Activated T-helper 17 cell treated with anti-CD3 and anti-CD28 coated beads, Interleukin-2, amount 50 U/mL, for 72 hours (primary cell): ENCODE data around the gene BZW2. TPM values are rescaled to one million over a fixed set of nuclear protein-coding genes. Genes with fewer than 3 reads are reported as not detected.
A peak's percentile ranks its signal among the peaks of the same experiment; 100 is the strongest.

Experiments
- ATAC-seq: fragments of 150-1000 bp; cut with Tn5 transposase; replicated peaks from 2 replicates; pipeline ENCODE4 v1.10.0; 2021; ENCODE audit warnings: mild to moderate bottlenecking, moderate library complexity
- H3K27ac Mint-ChIP-seq: one replicate; pipeline ENCODE4 v1.8.0; 2022; ENCODE audit warnings: mixed read lengths
- H3K27me3 Mint-ChIP-seq: one replicate; pipeline ENCODE4 v1.8.0; 2022; ENCODE audit warnings: mixed read lengths
- H3K36me3 Mint-ChIP-seq: one replicate; pipeline ENCODE4 v1.8.0; 2022; ENCODE audit warnings: low read depth, mild to moderate bottlenecking, mixed read lengths
- H3K4me1 Mint-ChIP-seq: one replicate; pipeline ENCODE4 v1.8.0; 2022; ENCODE audit warnings: mixed read lengths
- H3K4me3 Mint-ChIP-seq: one replicate; pipeline ENCODE4 v1.8.0; 2022; ENCODE audit warnings: mild to moderate bottlenecking, mixed read lengths
- H3K9me3 Mint-ChIP-seq: one replicate; pipeline ENCODE4 v1.8.0; 2022; ENCODE audit warnings: mixed read lengths
- total RNA-seq, 2 donors: library from RNA; stranded (reverse); gene quantifications; one replicate each; pipeline ENCODE4 v1.2.3, GENCODE V29; 2022

Gene BZW2
- total RNA-seq, 2 donors from 2014 or later, result 40.4 to 94.2 TPM

DNA sequence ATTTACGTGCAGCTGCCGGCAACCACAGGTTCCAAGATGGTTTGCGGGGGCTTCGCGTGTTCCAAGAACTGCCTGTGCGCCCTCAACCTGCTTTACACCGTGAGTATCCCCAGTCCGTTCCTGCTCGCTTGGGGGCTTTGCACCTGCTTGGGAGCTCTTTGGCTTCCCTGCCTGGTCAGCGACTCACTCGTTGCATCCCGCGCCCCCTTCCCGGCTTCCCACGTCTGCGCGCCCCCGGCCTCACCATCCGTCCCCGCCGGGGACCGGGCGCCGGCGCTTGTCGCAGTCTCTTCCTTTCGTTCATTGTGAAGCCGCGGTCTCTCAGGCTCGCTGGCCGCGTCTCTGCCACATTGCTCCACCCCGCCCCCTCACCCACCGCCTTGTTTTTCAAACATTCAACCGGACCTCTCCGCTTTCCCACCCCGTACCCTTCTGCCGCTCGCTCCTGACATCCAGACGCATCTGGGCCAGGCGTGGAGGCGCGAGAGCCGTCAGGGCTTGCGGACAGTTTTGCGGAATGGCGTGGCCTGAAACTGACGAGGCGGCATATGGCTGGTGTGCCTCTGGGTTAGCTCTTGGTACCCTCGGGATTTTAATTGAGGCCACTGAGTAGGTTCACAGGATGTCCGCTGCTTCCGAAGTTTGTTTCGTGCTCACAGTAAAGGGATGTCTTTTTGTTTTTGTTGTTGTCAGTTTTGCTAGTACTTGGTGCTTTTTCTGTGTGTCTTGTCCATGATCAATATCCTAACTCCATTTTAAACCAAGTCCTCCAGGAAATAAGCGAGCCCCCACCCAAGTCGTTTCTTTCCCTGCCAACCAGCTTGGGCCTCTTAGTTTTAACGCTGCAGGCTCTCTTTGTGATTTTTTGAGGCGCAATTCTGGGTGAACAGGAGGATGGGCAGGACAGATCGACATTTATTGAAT, 108.2 kb downstream of the BZW2 start:
- ATAC-seq, result peak; percentile 27
- Mint-ChIP-seq H3K4me1 (peaks cover 11% of the 10 kb centered on the region), H3K27ac (peak overlapping the region; percentile 68), H3K9me3 (no peaks in the 10 kb centered on the region), H3K36me3 (no peaks in the 10 kb centered on the region), H3K27me3 (peaks cover 29% of the 10 kb centered on the region), H3K4me3 (peak overlapping the region; percentile 82)

DNA sequence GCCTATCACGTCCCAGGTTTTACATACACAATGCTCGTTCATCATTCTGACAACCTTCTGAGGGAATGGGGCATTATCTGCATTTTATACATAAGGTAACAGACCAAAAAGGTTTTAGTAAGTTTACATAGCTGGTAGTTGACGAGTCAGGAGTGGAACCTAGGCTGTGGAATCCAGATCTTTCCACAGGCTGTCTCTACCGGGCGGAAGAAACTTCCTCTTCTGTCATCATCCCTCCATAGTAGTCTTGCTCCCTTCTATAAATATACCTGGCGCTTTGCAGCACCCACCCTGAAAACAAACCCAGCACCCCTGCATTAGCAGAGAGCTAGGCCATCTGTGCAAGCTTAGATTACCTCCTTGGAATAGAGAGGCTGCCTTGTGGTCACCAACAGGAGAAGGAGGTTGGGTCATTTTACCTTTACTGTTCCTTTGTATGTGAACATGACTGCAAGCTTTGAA, 108.9 kb downstream of the BZW2 start:
- no peaks in the 10 kb centered on the region for H3K36me3 Mint-ChIP-seq
- H3K27ac Mint-ChIP-seq, result peak overlapping the region; percentile 68
- H3K4me1 Mint-ChIP-seq, result peaks cover 11% of the 10 kb centered on the region
- peaks cover 27% of the 10 kb centered on the region for H3K27me3 Mint-ChIP-seq
- ATAC-seq, result no peak
- no peaks in the 10 kb centered on the region for H3K9me3 Mint-ChIP-seq
- peak overlapping the region; percentile 82 for H3K4me3 Mint-ChIP-seq

DNA sequence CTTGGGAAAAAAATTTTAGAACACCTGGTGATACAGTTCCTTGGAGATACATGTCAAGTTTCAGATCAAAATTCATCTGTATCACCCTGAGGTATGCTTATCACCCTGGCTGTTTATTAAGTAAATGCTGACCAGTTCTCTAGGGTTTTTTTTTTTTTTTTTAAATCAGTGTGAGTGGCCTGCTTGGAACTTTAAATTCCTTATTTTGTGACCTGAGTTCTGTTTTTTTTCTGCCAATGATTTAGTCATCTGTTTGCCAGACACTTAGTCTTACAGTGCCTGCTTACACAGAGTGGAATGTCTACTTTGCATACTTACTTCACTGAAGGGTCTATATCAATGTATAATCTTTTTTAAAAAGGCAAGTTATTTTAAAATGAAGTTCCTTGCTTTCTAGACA, 109.4 kb downstream of the BZW2 start:
- no peaks in the 10 kb centered on the region for H3K9me3 Mint-ChIP-seq
- peak overlapping the region; percentile 82 for H3K4me3 Mint-ChIP-seq
- no peak overlapping the region for H3K27ac Mint-ChIP-seq
- no peaks in the 10 kb centered on the region for H3K36me3 Mint-ChIP-seq
- peaks cover 27% of the 10 kb centered on the region for H3K27me3 Mint-ChIP-seq
- peaks cover 11% of the 10 kb centered on the region for H3K4me1 Mint-ChIP-seq
- ATAC-seq, result no peak

Other genes starting within 250 kb of the BZW2 start
- gene CRPPA, start 224.6 kb upstream of the BZW2 start, total RNA-seq, result under 1 TPM; 0.65 to 0.93 TPM
- gene SOSTDC1, start 180.4 kb upstream of the BZW2 start, total RNA-seq, result not detected
- not detected for gene LRRC72, start 119.4 kb upstream of the BZW2 start, total RNA-seq
- 10 to 100 TPM; 10.0 to 10.2 TPM for gene ANKMY2, start 427 bp upstream of the BZW2 start, total RNA-seq
- 1 to 10 TPM; 1.1 to 2.5 TPM for gene TSPAN13, start 107.6 kb downstream of the BZW2 start, total RNA-seq
- not detected for gene AGR2, start 158.8 kb downstream of the BZW2 start, total RNA-seq
- not detected for gene AGR3, start 235.8 kb downstream of the BZW2 start, total RNA-seq